OCI-LY3 (cell line): Measurements from ENCODE around the gene EPHA3.

ENCODE experiments used
- H2AFZ ChIP-seq: fragments of 200-600, 300-600 bp; shearing (Covaris generic); 2 replicates; pipeline ENCODE4 v1.6.0; 2014; ENCODE audit warnings: antibody characterized with exemption, low read depth, low read length
- H3K27ac ChIP-seq: fragments of 200-600, 300-600 bp; sonication (generic); 2 replicates; pipeline ENCODE4 v1.5.1; 2014; ENCODE audit warnings: mild to moderate bottlenecking, low read length, moderate library complexity, mixed read lengths
- H3K27me3 ChIP-seq: fragments of 200-600, 300-600 bp; sonication (generic); 2 replicates; pipeline ENCODE4 v1.6.1; 2014; ENCODE audit warnings: low read depth, low read length, mixed read lengths
- H3K36me3 ChIP-seq: fragments of 200-600, 300-600 bp; sonication (generic); replicated peaks from 2 replicates; pipeline ENCODE3; 2014; ENCODE audit warnings: low read depth, low read length, mixed read lengths
- H3K4me1 ChIP-seq: fragments of 300-600, 200-600 bp; sonication (generic); 2 replicates; pipeline ENCODE4 v1.6.1; 2014; ENCODE audit warnings: low read length, mixed read lengths
- H3K4me2 ChIP-seq: fragments of 200-600, 300-600 bp; sonication (generic); 2 replicates; pipeline ENCODE4 v1.6.1; 2014; ENCODE audit warnings: low read length, mixed read lengths
- H3K4me3 ChIP-seq: fragments of 300-600, 200-600 bp; sonication (generic); 2 replicates; pipeline ENCODE4 v1.5.1; 2014; ENCODE audit warnings: antibody characterized with exemption, mild to moderate bottlenecking, low read length, moderate library complexity
- H3K79me2 ChIP-seq: fragments of 300-600, 200-600 bp; shearing (Covaris generic); 2 replicates; pipeline ENCODE4 v1.6.1; 2014; ENCODE audit warnings: mild to moderate bottlenecking, low read length, mixed read lengths
- H3K9ac ChIP-seq: fragments of 300-600, 200-600 bp; shearing (Covaris generic); 2 replicates; pipeline ENCODE4 v1.6.0; 2014; ENCODE audit warnings: mild to moderate bottlenecking, low read length, moderate library complexity
- H3K9me3 ChIP-seq: fragments of 200-600, 300-600 bp; shearing (Covaris generic); 2 replicates; pipeline ENCODE4 v1.6.1; 2014; ENCODE audit warnings: low read length, mixed read lengths; ENCODE audit not compliant: insufficient read depth
- H4K20me1 ChIP-seq: fragments of 200-600, 300-600 bp; sonication (generic); 2 replicates; pipeline ENCODE4 v1.6.1; 2016; ENCODE audit warnings: low read length, mixed read lengths; ENCODE audit not compliant: insufficient read depth
- EZH2phosphoT487 ChIP-seq: fragments of 200-600 bp; shearing (Covaris generic); IDR thresholded peaks from 2 replicates; pipeline ENCODE4 v1.6.1; 2018; ENCODE audit warnings: antibody characterized with exemption, mixed run types, low read depth
- TF ChIP-seq, protein P1 (sequence below): fragments of 200-600, 300-600 bp; sonication (generic); IDR thresholded peaks from 2 replicates; pipeline ENCODE4 v1.5.1; 2014; ENCODE audit warnings: antibody characterized with exemption, low read length, low read depth

Gene EPHA3

DNA sequence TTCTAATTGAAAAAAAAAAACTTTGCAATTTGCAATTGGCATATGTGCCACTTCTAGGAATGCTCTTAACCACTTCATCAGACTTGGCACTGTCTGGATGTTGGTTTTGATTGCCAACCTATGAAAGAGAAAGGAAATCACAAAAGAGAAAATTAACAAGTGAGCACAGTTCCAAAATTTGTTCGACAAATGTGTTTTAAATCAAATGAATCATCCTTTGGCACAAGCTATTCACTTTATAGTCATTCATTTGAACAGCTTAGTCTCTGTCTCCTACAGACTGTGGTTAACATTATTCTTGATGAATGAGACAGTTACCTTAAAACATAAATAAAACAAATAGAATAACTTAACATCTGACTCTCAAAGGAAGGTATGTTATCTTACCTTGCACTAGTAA is 265.0 kb downstream of the EPHA3 start:
- H3K9me3 ChIP-seq, result no peaks in the 10 kb centered on the region
- H3K27ac ChIP-seq, result no peak overlapping the region
- H3K4me3 ChIP-seq, result no peak overlapping the region
- H3K4me1 ChIP-seq, result 0 out of 2 replicates have a peak, but pooled peaks cover 2% of the 10 kb centered on the region
- TF ChIP-seq, protein P1, sequence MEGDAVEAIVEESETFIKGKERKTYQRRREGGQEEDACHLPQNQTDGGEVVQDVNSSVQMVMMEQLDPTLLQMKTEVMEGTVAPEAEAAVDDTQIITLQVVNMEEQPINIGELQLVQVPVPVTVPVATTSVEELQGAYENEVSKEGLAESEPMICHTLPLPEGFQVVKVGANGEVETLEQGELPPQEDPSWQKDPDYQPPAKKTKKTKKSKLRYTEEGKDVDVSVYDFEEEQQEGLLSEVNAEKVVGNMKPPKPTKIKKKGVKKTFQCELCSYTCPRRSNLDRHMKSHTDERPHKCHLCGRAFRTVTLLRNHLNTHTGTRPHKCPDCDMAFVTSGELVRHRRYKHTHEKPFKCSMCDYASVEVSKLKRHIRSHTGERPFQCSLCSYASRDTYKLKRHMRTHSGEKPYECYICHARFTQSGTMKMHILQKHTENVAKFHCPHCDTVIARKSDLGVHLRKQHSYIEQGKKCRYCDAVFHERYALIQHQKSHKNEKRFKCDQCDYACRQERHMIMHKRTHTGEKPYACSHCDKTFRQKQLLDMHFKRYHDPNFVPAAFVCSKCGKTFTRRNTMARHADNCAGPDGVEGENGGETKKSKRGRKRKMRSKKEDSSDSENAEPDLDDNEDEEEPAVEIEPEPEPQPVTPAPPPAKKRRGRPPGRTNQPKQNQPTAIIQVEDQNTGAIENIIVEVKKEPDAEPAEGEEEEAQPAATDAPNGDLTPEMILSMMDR, result no peak
- no peak for TF ChIP-seq EZH2phosphoT487
- H3K9ac ChIP-seq, result no peak overlapping the region
- no peaks in the 10 kb centered on the region for H3K79me2 ChIP-seq
- H3K36me3 ChIP-seq, result no peaks in the 10 kb centered on the region
- H4K20me1 ChIP-seq, result no peaks in the 10 kb centered on the region
- no peak overlapping the region for H3K4me2 ChIP-seq
- H3K27me3 ChIP-seq, result no peaks in the 10 kb centered on the region
- no peak overlapping the region for H2AFZ ChIP-seq

DNA sequence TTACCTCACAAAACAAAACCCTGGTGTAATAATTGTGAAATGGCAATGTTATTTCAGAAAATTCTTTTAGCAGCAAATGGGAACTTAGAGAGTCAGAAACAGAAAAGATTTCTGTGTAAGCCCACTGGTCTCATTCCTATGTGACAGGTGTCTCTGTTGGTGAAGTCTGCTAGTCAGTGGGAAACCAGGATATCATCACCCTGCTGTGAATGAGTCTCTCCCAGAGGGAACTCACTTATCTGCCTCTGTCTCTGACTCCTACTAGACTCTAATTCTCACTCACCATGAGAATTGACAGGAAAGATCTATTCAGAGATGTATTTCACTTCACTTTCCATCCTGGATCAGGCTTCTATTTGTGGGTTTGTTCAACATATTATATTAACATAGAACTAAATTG is 266.0 kb downstream of the EPHA3 start:
- Histone ChIP-seq H2AFZ (no peak overlapping the region), H3K9me3 (no peaks in the 10 kb centered on the region), H3K79me2 (no peaks in the 10 kb centered on the region), H3K9ac (no peak overlapping the region), H4K20me1 (no peaks in the 10 kb centered on the region), H3K4me2 (no peak overlapping the region), H3K27me3 (no peaks in the 10 kb centered on the region), H3K36me3 (no peaks in the 10 kb centered on the region), H3K4me3 (no peak overlapping the region), H3K27ac (no peak overlapping the region), H3K4me1 (0 out of 2 replicates have a peak, but pooled peaks cover 2% of the 10 kb centered on the region)
- TF ChIP-seq, protein P1, result no peak
- TF ChIP-seq EZH2phosphoT487, result no peak

DNA sequence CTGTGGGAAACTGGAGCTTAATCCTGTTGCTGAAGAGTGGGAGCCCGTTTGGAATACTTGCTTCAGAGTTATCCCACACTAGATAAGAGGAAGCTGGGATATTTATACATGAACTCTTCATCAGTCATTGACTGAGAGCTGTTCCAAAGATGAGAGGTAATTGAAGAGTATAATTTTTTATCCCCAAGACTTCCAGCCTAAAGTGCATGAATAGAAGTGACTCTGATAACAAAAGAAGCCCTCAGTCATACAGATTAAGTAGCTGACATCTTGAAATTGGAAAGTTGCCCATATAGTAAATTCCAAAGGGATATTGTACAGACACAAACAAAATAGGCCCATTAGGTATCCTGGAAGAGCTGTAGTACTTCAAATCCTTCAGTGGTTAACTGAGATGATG is 268.0 kb downstream of the EPHA3 start:
- H3K27ac ChIP-seq, result no peak overlapping the region
- no peaks in the 10 kb centered on the region for H4K20me1 ChIP-seq
- no peak overlapping the region for H3K4me3 ChIP-seq
- H3K4me1 ChIP-seq, result no peaks in the 10 kb centered on the region
- H3K9me3 ChIP-seq, result no peaks in the 10 kb centered on the region
- no peaks in the 10 kb centered on the region for H3K79me2 ChIP-seq
- no peaks in the 10 kb centered on the region for H3K27me3 ChIP-seq
- TF ChIP-seq, protein P1, result no peak
- TF ChIP-seq EZH2phosphoT487, result no peak
- no peaks in the 10 kb centered on the region for H3K36me3 ChIP-seq
- no peak overlapping the region for H3K4me2 ChIP-seq
- H2AFZ ChIP-seq, result no peak overlapping the region
- no peak overlapping the region for H3K9ac ChIP-seq

DNA sequence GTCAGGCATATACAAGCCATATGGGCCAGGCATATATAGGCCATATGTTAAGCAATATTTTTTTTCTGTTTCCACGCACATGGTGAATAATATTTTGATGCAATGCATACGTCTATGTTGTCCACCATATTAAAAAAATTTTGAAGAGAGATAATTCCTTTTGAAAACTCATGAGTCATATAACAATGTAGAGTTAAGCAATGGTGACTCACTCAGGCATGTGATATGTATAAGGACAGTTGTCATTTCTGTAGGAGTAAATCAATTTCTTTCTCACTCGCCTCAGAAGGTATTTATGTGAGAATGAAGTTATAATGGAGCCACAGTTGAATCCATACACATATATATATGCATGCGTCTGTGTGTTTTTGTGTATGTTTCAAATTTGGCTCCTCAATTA is 272.6 kb downstream of the EPHA3 start:
- Histone ChIP-seq H3K36me3 (no peaks in the 10 kb centered on the region), H3K4me1 (no peaks in the 10 kb centered on the region), H3K9ac (no peak overlapping the region), H3K79me2 (no peaks in the 10 kb centered on the region), H4K20me1 (no peaks in the 10 kb centered on the region), H3K4me2 (no peak overlapping the region), H3K9me3 (no peaks in the 10 kb centered on the region), H3K27ac (no peak overlapping the region), H3K4me3 (no peak overlapping the region), H2AFZ (no peak overlapping the region), H3K27me3 (no peaks in the 10 kb centered on the region)
- no peak for TF ChIP-seq EZH2phosphoT487
- TF ChIP-seq, protein P1, result no peak
